Colonic mucosa (tissue), 4 donors: ENCODE measurements around the gene LRRTM4. TPM values are rescaled to one million over a fixed set of nuclear protein-coding genes. Genes with fewer than 3 reads are reported as not detected.

Experiments used
- DNase-seq: peaks from one replicate; pipeline ENCODE4 v3.0.0-alpha.2; 2020
- H3K27ac ChIP-seq: fragments of 200-600 bp; one replicate; pipeline ENCODE4 v1.8.0; 2021
- H3K27me3 ChIP-seq: fragments of 200-600 bp; one replicate; pipeline ENCODE4 v1.8.0; 2021
- H3K36me3 ChIP-seq: fragments of 200-600 bp; one replicate; pipeline ENCODE4 v1.8.0; 2021
- H3K4me1 ChIP-seq: fragments of 200-600 bp; one replicate; pipeline ENCODE4 v1.8.0; 2021; ENCODE audit warnings: mild to moderate bottlenecking
- H3K4me3 ChIP-seq: fragments of 200-600 bp; one replicate; pipeline ENCODE4 v1.8.0; 2021
- H3K9ac ChIP-seq, 2 donors: one replicate each; pipeline ENCODE4 v1.7.0; 2013; ENCODE audit warnings: control low read depth in 2 of 2, low read depth in 2 of 2, low read length in 2 of 2
- H3K9me3 ChIP-seq: fragments of 200-600 bp; one replicate; pipeline ENCODE4 v1.8.0; 2021
- intact Hi-C: fragments of 100-400 bp; cut with DNase I; formaldehyde crosslinking; loops from one replicate; pipeline ENCODE4 v1.14.1; 2022
- total RNA-seq, 2 donors: library from RNA; stranded (reverse); fragmentation: NEBNext Ultra II Directional in 1 of 2; extraction: Animal tissue kit (Norgen Biotek cat#: 25700) in 1 of 2; gene quantifications; one replicate each; pipeline ENCODE4 v1.2.1, GENCODE V29; 2021
- TF ChIP-seq, protein P1 (sequence below): fragments of 200-600 bp; IDR thresholded peaks from one replicate; pipeline ENCODE4 v1.8.0; 2022; ENCODE audit warnings: antibody characterized with exemption, mild to moderate bottlenecking
- donor health status: healthy.
- donor health status: DM: no; HTN: no; CAD: no.
- donor health status: DM: no; HTN: no; CAD: no.

Gene LRRTM4
- total RNA-seq, 2 donors from 2014 or later = 0.32 TPM; not detected in 1

DNA sequence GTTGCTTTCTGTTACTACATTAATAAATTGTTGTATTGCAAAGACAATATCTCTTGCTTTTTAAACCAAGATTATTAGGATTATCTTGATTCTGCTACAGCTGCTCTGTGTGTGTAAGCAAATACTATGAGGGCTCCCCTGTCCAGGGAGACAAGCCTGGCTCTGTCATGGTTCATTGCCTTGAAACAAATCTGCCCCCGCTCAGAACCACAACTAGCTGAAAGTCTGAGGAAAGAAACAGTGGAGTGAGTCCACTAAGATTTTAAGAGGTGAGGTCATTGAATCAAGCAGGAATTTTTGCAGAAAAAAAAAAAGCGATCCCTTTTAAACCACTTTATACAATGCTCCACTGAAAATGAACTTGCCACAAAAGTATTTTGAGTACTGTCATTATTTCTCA, 30.8 kb upstream of the LRRTM4 start:
- H3K9ac ChIP-seq = no peak overlapping the region
- TF ChIP-seq, protein P1, sequence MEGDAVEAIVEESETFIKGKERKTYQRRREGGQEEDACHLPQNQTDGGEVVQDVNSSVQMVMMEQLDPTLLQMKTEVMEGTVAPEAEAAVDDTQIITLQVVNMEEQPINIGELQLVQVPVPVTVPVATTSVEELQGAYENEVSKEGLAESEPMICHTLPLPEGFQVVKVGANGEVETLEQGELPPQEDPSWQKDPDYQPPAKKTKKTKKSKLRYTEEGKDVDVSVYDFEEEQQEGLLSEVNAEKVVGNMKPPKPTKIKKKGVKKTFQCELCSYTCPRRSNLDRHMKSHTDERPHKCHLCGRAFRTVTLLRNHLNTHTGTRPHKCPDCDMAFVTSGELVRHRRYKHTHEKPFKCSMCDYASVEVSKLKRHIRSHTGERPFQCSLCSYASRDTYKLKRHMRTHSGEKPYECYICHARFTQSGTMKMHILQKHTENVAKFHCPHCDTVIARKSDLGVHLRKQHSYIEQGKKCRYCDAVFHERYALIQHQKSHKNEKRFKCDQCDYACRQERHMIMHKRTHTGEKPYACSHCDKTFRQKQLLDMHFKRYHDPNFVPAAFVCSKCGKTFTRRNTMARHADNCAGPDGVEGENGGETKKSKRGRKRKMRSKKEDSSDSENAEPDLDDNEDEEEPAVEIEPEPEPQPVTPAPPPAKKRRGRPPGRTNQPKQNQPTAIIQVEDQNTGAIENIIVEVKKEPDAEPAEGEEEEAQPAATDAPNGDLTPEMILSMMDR = no peak

DNA sequence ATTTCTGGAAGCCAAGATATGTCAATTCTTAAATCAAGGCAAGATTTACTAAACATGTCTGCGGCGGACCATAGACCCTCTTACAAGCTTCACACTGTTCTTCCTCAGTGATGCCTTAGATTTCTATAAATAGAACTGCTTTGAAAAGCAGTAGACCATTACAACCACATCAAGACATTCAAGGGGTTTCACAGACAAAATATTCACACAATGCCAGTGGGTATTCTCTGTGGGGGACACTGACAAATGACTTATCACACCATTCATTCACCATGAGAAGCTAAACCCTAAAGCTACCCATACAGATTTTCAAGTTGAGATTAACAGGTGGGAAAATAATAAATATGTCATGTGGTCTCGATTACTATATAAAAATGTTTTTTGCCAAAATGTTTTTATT, 15.9 kb upstream of the LRRTM4 start:
- H3K9me3 ChIP-seq = no peaks in the 10 kb centered on the region
- H3K4me3 ChIP-seq = no peak overlapping the region
- H3K9ac ChIP-seq = no peak overlapping the region
- H3K27me3 ChIP-seq = no peaks in the 10 kb centered on the region
- H3K27ac ChIP-seq = no peak overlapping the region
- TF ChIP-seq, protein P1 = no peak
- no peaks in the 10 kb centered on the region for H3K4me1 ChIP-seq
- intact Hi-C loops = no loop called here
- H3K36me3 ChIP-seq = no peaks in the 10 kb centered on the region
- no peak for DNase-seq

More for the DNA sequence above, 30.8 kb upstream of the LRRTM4 start:
- H3K27me3 ChIP-seq = no peaks in the 10 kb centered on the region
- H3K4me1 ChIP-seq = no peaks in the 10 kb centered on the region
- intact Hi-C loops = no loop called here
- no peaks in the 10 kb centered on the region for H3K9me3 ChIP-seq
- no peak for DNase-seq
- no peaks in the 10 kb centered on the region for H3K36me3 ChIP-seq
- H3K4me3 ChIP-seq = no peak overlapping the region
- H3K27ac ChIP-seq = no peak overlapping the region

DNA sequence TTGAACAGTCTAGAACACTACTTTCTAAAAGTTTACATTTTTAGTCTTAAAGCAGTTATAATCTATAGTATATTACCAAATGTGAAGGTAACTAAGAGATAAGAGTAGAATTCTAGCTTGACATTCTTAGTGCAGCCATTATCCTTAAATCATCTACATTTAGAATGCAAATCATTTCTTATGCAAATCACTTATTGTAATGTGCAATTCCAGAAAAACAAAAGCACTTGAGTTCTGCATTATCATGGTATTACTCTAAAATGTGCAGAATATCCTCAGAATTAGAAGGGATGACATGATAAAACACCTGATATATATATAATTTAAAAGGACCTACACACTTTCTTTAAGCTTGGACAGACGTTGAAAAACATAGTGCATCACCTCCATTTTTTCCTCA, 712 bp upstream of the LRRTM4 start:
- TF ChIP-seq, protein P1 = no peak
- Histone ChIP-seq H3K27me3 (no peaks in the 10 kb centered on the region), H3K9ac (no peak overlapping the region), H3K36me3 (no peaks in the 10 kb centered on the region), H3K4me3 (no peak overlapping the region), H3K4me1 (no peaks in the 10 kb centered on the region), H3K9me3 (no peaks in the 10 kb centered on the region), H3K27ac (no peak overlapping the region)
- no peak for DNase-seq
- intact Hi-C loops = no loop called here

DNA sequence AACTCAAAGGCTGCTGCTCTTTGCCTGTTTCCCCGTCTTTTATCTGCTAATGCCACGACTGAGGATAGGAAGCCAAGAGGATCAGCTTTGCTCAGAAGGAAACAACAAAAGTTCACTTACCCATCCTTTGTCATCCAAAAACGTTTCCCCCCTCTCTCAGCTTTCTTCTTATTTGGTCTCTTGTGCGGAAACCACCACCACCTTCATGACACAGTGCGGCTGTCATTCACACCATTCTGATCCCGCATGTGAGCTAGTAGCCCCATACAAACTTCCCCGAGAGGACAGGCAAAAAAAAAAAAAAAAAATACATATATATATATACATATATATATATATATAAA, 656 bp downstream of the LRRTM4 start:
- no peak for DNase-seq
- Histone ChIP-seq H3K27ac (no peak overlapping the region), H3K27me3 (no peaks in the 10 kb centered on the region), H3K9me3 (no peaks in the 10 kb centered on the region), H3K9ac (no peak overlapping the region), H3K36me3 (no peaks in the 10 kb centered on the region), H3K4me1 (no peaks in the 10 kb centered on the region), H3K4me3 (no peak overlapping the region)
- intact Hi-C loops = no loop called here
- TF ChIP-seq, protein P1 = no peak

DNA sequence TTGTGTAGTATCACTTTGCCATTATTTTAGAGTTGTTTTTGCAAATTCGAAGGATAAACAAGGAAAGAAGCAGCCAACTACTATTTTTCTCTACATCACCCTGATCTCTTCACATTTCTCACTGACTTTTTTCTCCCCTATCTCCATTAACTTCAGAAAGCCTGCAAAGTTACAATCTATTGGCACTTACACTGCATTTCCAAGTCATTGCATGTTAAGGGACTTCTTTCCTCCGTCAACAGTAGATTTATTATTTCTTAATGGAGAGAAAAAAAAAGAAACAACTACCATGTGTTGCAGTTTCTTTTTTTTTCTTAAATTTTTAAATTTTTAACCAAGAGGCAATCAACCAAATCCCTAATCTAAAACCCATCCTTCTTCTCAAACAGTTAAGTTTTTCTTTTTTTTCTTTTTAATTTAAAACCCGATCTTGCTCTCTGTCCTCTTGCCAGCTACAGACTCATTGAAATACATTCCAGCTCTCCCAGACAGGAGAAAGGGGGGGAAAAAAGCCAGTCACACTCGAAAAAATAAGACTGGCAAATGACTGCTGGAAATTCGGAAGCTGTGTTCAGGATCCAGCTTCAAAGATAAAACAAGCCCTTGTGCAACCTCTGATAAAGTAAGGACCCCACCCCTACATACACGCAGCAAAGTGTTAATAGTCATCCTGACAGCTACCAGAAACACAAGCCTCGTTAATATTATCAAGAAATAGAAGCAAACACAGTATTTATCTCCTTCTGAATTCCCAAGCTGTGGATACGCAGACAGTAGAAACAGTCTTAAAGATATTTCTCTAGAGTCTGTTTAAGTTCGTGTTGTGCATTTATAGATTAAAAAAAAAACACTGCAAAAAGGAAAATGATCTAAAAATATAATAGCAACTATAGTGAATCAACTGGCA, 1.3 kb downstream of the LRRTM4 start:
- intact Hi-C loops = no loop called here
- Histone ChIP-seq H3K27ac (no peak overlapping the region), H3K4me1 (no peaks in the 10 kb centered on the region), H3K36me3 (no peaks in the 10 kb centered on the region), H3K9ac (no peak overlapping the region), H3K9me3 (no peaks in the 10 kb centered on the region), H3K27me3 (no peaks in the 10 kb centered on the region), H3K4me3 (no peak overlapping the region)
- DNase-seq = no peak
- TF ChIP-seq, protein P1 = no peak
